ENCODE data around the gene F2R. TPM values are rescaled to one million over a fixed set of nuclear protein-coding genes. Genes with fewer than 3 reads are reported as not detected.

F2R gene
- total and polyA plus RNA-seq, 2 of the 8 experiments (the other 6 are each of a cell fraction or from before 2014, with no cell fraction given): 23.8 to 29.1 TPM

DNA sequence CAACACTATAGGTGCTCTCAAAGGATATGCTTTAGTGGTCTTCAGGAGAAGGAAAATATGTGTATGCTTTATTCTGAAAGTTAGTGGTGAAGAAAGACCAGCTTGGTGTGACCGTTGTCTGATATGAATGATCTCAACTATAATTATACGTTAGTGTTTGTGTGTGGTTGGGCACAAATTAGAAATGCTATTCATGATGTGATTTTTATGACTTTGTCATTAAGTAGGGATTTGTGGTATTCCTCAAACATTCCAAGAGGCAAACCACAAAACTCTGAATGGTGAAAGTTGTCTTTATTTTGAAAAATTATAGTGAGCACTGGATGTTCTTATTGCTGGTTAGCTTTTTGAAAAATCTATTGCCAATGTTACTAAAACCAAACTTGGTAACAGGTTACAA, 6.2 kb upstream of the F2R start:
- Histone ChIP-seq H4K5ac (ENCODE audit: insufficient read length, low read depth, low read length) (no peak overlapping the region), H4K91ac (replicated peaks; ENCODE audit: insufficient read length, low read length) (no peak overlapping the region), H3K56ac (replicated peaks; ENCODE audit: insufficient read length, low read depth, low read length) (no peak overlapping the region), H4K20me1 (replicated peaks in 1 of 2; ENCODE audit: control insufficient read depth in 1 of 2, insufficient read depth in 2 of 2, low read length in 2 of 2) (no peaks in the 10 kb centered on the region), H3K36me3 (ENCODE audit: control insufficient read depth in 2 of 4, insufficient read depth in 4 of 4, low read length in 3 of 4) (no peaks in the 10 kb centered on the region), H3K9me3 (ENCODE audit: insufficient read depth in 2 of 2, low read depth in 1 of 2, low read length in 1 of 2) (no peaks in the 10 kb centered on the region), H3K23me2 (ENCODE audit: low read depth, low read length) (no peaks in the 10 kb centered on the region; the same call in 1 of the 2 replicates), H2BK5ac (ENCODE audit: low read depth, low read length) (no peak overlapping the region), H3K23ac (ENCODE audit: insufficient read length) (no peak overlapping the region), H3K4me1 (replicated peaks in 1 of 4; ENCODE audit: control insufficient read depth in 3 of 4, insufficient read depth in 4 of 4, low read length in 3 of 4) (no peaks in the 10 kb centered on the region; a peak in 1 of 7 replicates), H2AK5ac (ENCODE audit: low read depth, low read length) (no peak overlapping the region), H3K4me3 (ENCODE audit: extremely low read depth in 1 of 4, insufficient read depth in 2 of 4, low read depth in 3 of 4, low read length in 4 of 4) (no peak overlapping the region), H3K4ac (replicated peaks; ENCODE audit: insufficient read length, low read depth, low read length) (no peak overlapping the region), H4K8ac (ENCODE audit: extremely low read depth, insufficient read depth, low read length) (no peak overlapping the region), H2BK15ac (ENCODE audit: low read length) (no peak overlapping the region), H2BK12ac (ENCODE audit: low read depth, low read length) (no peak overlapping the region), H2BK120ac (replicated peaks; ENCODE audit: low read depth, low read length) (no peak overlapping the region), H2BK20ac (ENCODE audit: low read length) (no peak overlapping the region), H3K14ac (ENCODE audit: insufficient read length) (no peak overlapping the region), H3K79me2 (ENCODE audit: control insufficient read depth in 1 of 2, insufficient read depth in 2 of 2, low read length in 2 of 2) (no peaks in the 10 kb centered on the region), H3K4me2 (ENCODE audit: insufficient read depth in 1 of 2, low read depth in 2 of 2, low read length in 2 of 2) (no peak overlapping the region), H2AFZ (ENCODE audit: low read length) (no peak overlapping the region), H3K18ac (ENCODE audit: extremely low read depth, low read length) (no peak overlapping the region), H3K79me1 (ENCODE audit: low read depth, low read length) (no peaks in the 10 kb centered on the region), H3K9ac (replicated peaks in 1 of 4; ENCODE audit: extremely low read depth in 1 of 4, low read depth in 3 of 4, low read length in 3 of 4) (no peak overlapping the region), H3K27me3 (replicated peaks in 1 of 4; ENCODE audit: control insufficient read depth in 3 of 4, extremely low read depth in 1 of 4, insufficient read depth in 3 of 4, low read length in 3 of 4) (peaks cover 3 to 9% (median 6%) of the 10 kb centered on the region in 4 experiments), H3K27ac (ENCODE audit: low read depth, low read length) (no peak overlapping the region)
- ChIA-PET POLR2A (ENCODE audit: partially characterized antibody) (no interaction called here), CTCF (ENCODE audit: partially characterized antibody) (interaction anchor here (0.6 kb wide), 1 partner anchor 111 kb away, joined by 3 read pairs; no protein-coding TSS in a partner anchor)
- 96% methylated on average over 2 of the region's 2 CpGs; no CpG with 5 or more reads in 1 of the 2 experiments for WGBS, 2 experiments (ENCODE audit: extremely low coverage in 1 of 2, insufficient coverage in 1 of 2, insufficient read length in 1 of 2, insufficient replicate concordance in 2 of 2, low coverage in 1 of 2, low lambda C conversion rate in 2 of 2, missing lambda C conversion rate in 1 of 2)
- no peak for FAIRE-seq
- DNase-seq (ENCODE audit: low read depth in 1 of 2, low spot score in 2 of 2): no peak
- no peak for TF ChIP-seq NANOG (IDR thresholded peaks at IDR 0.05; ENCODE audit: insufficient read depth, low read depth, low read length, poor library complexity, severe bottlenecking)
- no peak for TF ChIP-seq CEBPB (IDR thresholded peaks at IDR 0.05; ENCODE audit: low read depth, low read length)
- TF ChIP-seq CHD2 (IDR thresholded peaks at IDR 0.05; ENCODE audit: low read length): no peak
- TF ChIP-seq, protein P1, sequence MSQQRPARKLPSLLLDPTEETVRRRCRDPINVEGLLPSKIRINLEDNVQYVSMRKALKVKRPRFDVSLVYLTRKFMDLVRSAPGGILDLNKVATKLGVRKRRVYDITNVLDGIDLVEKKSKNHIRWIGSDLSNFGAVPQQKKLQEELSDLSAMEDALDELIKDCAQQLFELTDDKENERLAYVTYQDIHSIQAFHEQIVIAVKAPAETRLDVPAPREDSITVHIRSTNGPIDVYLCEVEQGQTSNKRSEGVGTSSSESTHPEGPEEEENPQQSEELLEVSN (IDR thresholded peaks at IDR 0.05): no peak
- TF ChIP-seq BACH1 (IDR thresholded peaks at IDR 0.05; ENCODE audit: low read length): no peak
- no peak for TF ChIP-seq TEAD4 (IDR thresholded peaks at IDR 0.05; ENCODE audit: low read depth, low read length)
- TF ChIP-seq RFX5 (IDR thresholded peaks at IDR 0.05; ENCODE audit: borderline replicate concordance, low read depth, low read length): no peak
- no peak for TF ChIP-seq SP1 (IDR thresholded peaks at IDR 0.05; ENCODE audit: low read depth, low read length)
- TF ChIP-seq CTBP2 (IDR thresholded peaks at IDR 0.05; ENCODE audit: borderline replicate concordance, insufficient read depth, insufficient read length, low read length): no peak
- no peak for TF ChIP-seq KDM5A (IDR thresholded peaks at IDR 0.05; ENCODE audit: low read length)
- TF ChIP-seq SP2 (IDR thresholded peaks at IDR 0.05; ENCODE audit: low read length): no peak
- no peak for TF ChIP-seq SP4 (IDR thresholded peaks at IDR 0.05; ENCODE audit: low read length)
- TF ChIP-seq, protein P2, sequence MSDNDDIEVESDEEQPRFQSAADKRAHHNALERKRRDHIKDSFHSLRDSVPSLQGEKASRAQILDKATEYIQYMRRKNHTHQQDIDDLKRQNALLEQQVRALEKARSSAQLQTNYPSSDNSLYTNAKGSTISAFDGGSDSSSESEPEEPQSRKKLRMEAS (IDR thresholded peaks at IDR 0.05): no peak

All from H1 (cell line).